Left lobe of liver (tissue), 2 donors: ENCODE data around the gene FGD6. TPM values are rescaled to one million over a fixed set of nuclear protein-coding genes. Genes with fewer than 3 reads are reported as not detected.
"Not testable (repeated sequence)": the region's sequence is repeated elsewhere in the genome, so short reads cannot be mapped to it uniquely, and the experiment has no call there.

Source experiments
- ATAC-seq: fragments of 200-7000 bp; cut with Tn5 transposase; one replicate; pipeline ENCODE4 v1.9.1; 2020; ENCODE audit warnings: mild to moderate bottlenecking, moderate library complexity
- DNase-seq: peaks from one replicate; pipeline ENCODE4 v3.0.0-alpha.2; 2020; ENCODE audit warnings: low spot score
- total RNA-seq: library from RNA; stranded (reverse); gene quantifications from one replicate; pipeline ENCODE4 v1.2.1, GENCODE V29; 2021
- donor health status: DM: no; HTN: no; CAD: no; lungs with moderate emphysema.
- donor health status: DM: no; HTN: yes; CAD: no.

FGD6 gene
- total RNA-seq: 4.7 TPM

DNA sequence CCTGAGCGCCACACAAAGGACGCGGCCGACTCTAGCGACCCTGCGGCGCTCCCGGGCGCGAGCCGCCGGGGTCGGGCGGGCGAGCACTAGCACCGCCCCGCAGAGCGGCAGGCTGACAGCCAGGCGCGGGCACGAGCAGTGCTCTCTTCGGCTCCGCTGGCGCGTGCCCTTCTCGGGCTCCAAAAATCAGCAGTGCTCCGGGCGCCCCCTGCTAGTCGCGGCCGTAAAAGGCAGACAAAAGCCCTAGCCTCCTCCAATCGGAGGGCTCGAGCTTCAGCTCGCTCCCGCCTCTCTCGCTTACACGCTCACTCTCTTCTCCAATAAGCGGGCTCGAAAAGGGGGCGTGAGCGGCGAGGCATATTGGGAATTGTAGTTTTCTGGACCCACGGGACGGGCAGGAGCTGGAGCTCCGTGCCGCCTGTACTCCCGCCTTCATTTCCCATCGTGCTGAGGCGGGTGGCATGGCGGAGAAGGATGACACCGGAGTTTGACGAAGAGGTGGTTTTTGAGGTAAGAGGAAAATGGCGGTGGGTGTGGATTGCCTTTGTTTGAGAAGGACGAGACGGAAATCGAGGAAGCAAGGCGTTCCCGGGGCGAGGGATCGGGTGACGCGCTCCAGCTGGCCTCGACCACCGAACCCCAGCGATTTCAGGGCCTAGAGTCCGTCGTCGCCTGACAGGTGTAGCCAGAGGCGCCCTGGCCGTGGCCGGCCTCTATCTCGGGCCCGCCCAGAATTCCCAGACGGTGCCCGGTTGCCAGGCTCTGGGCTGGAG, at the start of gene FGD6, which contains the start of gene VEZT:
TSS of gene FGD6 (minus strand) at position 91 of the 773 bp plus-strand sequence. CDS start 227 bp downstream, outside the sequence.
TSS of gene VEZT (plus strand) at position 431 of the 773 bp plus-strand sequence. CDS start at position 475, 44 bp downstream.
- DNase-seq: peak; percentile 99
- peak; percentile 86 for ATAC-seq

DNA sequence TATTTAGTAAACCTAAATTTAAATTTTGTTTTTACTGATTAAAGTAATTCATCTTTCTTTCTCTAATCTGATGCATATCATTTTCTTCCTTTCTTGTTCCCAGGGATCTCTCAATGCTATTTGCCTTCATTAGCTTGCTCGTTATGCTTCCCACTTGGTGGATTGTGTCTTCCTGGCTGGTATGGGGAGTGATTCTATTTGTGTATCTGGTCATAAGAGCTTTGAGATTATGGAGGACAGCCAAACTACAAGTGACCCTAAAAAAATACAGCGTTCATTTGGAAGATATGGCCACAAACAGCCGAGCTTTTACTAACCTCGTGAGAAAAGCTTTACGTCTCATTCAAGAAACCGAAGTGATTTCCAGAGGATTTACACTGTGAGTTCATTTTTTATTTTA, 49.0 kb upstream of the FGD6 start:
- no peak for ATAC-seq
- DNase-seq: no peak

DNA sequence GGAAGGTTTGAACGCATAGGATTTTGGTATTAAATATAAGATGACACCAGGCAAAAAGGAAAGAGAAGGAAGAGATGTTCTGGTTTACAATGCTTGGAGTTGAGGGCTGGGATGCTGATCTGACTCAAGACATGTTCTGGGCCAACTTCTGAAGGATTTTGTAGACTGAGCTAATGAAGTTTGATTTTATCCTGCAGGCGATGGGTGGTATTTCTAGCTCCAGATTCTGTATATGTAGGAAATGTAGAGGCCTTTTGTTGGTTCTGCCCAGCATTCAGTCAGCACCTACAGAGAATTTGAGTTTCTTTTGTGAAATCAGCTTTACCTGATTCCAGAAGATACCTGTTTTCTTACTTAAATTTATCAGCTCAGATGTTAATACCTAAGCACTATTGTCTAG, 48.5 kb upstream of the FGD6 start:
- DNase-seq: no peak
- ATAC-seq: no peak

DNA sequence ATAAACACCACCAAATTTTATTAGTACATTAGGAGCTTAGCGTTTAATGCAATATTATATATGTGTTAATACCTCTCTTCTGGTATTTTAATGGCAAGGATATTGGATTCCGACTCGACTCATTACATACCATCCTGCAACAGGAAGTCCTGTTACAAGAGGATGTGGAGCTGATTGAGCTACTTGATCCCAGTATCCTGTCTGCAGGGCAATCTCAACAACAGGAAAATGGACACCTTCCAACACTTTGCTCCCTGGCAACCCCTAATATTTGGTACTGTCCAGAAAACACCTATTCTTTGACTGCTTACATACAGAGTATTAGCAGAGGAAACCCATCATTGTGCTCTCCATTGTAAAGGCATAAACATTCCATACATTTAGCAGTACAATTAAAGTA, 45.5 kb upstream of the FGD6 start:
- ATAC-seq (peak; percentile 36), DNase-seq (no peak)

DNA sequence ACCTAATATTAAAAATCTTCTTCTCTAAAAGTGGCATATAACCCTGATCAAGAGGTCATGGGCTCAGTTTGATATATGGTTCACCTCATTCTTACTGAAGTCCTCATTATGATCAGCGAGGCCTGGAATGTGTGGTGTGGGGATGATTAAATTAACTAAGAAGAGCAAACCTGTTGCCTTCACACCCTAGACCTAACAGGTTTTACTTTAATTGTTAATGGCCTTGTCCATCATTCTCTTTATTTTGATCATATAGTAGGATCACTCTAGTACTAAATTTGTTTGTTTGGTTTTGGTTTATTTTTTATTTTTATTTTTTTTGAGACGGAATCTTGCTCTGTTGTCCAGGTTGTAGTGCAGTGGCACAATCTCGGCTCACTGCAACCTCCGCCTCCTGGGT, 43.8 kb upstream of the FGD6 start:
- DNase-seq (no peak), ATAC-seq (no peak)

DNA sequence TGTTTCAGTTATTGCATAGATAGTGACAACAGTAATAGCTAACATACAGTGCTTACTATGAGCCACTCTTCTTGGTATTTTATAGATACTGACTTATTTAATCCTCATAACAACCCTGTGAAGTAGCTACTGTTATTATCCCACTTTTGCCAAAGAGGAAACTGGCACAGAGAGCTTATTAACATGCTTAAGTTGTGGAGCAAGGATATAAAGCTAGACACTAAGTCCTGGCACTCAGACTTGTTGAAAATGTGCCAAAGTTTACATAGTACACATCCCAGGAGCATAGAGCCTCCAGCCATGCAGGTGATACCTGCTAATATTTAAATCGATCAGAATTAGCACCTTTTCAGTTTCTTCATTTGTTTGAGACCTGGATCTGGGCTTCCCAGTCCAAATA, 42.1 kb upstream of the FGD6 start:
- no peak for DNase-seq

DNA sequence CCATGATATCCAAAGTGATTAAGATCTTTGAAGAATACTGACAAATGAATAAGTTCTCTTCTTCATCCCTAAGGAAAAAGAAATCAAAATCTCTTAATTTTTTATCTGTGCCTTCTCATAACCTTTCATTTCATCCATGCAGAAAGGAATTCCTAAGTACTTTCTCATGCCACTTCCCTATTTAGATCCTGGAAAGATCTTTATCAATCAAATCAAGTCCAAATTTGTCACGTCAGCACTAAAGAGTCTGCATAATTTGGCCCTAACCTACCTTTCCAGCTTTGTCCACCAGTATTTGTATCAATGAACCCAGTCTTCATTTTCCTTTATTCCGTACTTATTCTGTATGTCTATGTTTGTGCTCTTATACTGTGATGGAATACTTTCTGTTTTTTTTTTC, 41.5 kb upstream of the FGD6 start:
- DNase-seq: no peak
- no peak for ATAC-seq

More for the DNA sequence above, 42.1 kb upstream of the FGD6 start:
- ATAC-seq: peak; percentile 81

DNA sequence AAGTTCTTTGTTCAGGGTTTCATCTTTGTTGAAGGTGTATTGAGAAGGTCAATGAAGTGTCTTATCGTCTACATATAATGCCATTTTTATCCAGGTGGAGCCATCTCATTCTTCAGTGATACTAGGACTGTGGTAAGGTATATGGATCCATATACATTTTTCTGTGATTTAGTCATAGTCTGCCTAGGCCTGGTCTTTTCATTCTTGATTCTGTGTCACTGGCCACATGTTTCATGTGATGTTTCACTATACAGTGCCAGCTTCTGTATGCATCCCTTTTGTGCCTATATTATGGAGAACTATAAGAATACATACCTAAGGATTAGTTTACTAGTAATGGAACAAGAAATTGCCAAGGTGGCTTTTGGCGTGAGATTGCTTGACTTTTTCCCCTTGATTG, 40.9 kb upstream of the FGD6 start:
- no peak for ATAC-seq
- no peak for DNase-seq

DNA sequence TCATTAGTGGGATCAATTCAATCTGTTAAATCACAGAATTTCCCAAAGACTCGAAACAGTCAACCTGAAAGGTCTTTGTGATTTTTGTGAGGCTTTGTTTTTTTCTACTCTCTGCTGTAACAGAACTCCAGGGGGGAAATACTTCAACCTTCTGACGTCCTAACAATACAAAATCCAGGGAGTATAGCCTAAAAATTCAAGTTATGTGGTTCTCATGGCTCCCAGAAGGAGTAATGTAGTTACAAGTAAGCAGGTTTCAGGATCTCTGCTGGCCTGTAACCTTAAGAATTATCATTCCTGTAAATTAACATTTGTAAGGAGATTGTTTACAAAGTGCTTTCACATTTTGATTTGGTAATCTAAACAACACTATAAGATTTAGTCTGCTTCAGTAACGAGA, 40.3 kb upstream of the FGD6 start:
- no peak for DNase-seq
- no peak for ATAC-seq

DNA sequence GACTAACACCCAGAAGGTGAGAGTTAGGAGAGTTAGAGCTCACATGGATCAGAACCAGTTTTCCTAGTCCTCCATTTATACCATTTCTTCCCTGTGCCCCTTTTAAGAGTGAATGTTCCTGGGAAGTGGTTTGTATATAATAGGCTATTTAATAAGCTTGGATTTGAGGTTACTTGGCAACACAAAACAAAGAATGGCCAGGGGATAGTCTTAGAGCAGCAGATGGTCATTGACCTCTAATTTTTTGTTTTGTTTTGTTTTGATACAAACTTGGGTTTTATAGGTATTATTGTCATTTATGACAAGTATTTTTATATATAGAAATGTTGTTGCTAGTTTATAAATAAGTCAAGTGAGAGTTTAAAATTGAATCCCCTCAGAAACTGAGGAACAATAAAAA, 36.1 kb upstream of the FGD6 start:
- ATAC-seq: no peak
- DNase-seq: no peak

DNA sequence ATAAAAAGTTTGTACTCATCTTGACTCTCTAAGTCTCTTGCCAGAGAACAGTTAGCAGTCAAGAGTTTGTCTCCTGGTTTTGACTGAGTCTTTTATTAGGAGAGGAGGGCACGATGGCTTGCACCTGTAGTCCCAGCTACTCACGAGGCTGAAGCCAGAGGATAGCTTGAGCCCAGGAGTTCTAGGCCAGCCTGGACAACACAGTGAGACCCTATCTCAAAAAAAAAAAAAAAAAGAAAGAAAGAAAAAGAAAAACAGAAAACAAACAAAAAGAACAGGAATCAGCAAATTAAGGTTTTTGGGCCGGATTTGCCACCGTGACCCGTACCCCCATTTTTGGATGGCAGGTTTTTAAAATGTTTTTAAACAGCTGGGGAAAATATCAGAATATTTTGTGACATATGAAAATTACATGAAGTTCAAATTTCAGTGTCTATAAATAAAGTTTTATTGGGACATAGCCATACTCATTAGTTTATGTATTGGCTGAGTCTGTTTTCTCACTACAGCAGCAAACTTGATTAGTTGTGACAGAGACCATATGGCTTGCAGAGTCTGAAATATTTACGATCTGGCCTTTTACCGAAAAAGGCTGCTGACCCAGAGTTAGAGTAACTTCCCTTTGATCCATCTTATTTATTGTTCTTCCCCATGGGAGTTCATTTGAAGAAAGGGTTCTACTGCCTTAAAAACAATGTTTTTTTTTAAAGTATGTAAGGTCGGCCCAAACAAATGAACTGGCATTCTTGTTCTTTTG, 31.5 kb upstream of the FGD6 start:
- DNase-seq (no peak), ATAC-seq (no peak)

DNA sequence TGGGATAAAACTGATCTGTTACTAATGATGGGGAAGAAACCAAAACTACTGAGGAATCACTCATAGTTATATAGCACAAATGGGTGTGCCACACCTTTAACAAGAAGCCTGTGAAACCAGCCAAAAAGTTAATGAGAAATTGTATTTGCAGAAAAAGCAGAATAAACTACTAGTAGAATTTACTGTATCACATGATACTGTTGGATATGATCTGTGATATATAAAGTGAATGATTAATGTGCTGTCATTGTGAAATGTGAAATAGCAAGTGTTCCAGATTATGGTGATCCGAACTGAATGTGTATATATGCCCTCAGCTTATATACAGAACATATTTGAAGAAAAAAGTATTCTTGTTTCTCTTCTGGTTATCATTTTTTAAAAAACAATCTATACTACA, 30.8 kb upstream of the FGD6 start:
- ATAC-seq (no peak), DNase-seq (no peak)

DNA sequence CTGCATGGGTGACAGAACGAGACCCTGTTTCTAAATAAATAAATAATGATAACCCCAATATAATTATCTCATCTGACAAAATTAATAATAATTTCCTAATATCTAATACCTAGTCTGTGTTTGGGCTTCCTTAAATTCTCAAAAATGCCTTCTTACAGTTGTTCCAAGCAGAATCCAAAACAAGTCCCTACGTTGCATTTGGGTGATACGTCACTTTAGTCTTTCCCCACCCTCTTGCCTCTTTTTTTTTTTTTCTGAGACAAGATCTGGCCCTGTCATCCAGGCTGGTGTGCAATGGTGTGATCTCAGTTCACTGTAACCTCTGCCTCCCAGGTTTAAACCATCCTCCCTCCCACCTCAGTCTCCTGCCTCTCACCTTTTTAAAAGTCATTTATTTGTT, 27.1 kb upstream of the FGD6 start:
- DNase-seq (no peak), ATAC-seq (no peak)

DNA sequence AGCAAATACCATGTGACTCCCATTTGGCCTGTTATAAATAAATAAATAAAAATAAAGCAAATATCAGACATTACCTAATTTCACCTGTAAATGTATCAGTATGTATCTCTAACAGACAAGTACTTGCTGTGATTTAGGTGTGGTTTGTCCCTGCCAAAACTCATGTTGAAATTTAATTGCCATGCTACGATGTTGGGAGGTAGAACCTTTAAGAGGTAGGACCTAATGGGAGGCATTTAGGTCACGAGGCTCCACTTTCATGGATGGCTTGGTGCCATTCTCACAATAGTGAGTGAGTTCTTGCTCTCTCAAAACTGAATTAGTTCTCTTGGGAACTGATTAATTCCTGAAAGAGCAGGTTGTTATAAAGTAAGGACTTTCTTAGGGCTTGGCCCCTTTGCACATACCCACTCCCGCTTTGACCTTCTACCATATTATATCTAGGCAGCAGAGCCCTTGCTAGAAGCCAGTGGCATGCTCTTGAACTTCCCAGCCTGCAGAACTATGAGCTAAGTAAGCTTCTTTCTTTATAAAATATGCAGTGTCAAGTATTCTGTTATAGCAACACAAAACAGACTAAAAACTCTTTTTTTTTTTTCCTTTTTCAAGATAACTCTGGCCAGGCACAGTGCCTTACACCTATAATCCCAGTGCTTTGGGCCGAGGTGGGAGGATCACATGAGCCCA, 26.4 kb upstream of the FGD6 start:
- DNase-seq (no peak), ATAC-seq (no peak)

DNA sequence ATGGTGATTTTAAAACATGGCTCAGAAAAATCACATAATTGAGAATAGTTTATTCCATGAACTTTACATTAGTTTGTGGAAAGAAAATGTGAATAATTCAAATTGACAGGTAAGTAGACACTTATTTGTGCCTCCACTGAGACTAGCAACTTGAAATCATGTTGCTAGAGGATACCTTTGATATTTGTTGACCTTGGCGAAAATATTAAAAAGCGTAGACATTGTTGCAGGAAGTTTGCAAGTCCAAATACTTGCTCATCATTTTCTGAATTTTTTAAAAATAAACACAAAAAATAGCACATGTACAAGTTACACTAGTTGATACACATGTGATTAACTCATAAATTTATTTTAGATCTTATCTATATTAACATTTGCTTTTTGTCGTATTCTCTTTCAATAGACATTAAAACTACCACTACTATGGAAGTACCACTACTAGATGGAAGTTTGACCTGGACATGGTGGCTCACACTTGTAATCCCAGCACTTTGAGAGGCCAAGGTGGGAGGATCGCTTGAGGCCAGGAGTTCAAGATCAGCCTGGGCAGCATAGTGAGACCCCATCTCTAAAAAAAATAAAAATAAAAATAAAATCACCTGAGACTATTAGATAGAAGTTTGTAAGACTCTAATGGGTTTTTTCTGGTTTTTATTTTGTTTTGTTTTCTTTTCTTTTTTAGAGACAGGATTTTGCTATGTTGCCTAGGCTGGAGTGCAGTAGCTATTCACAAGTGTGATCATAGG, 24.7 kb upstream of the FGD6 start:
- DNase-seq (no peak), ATAC-seq (no peak)

DNA sequence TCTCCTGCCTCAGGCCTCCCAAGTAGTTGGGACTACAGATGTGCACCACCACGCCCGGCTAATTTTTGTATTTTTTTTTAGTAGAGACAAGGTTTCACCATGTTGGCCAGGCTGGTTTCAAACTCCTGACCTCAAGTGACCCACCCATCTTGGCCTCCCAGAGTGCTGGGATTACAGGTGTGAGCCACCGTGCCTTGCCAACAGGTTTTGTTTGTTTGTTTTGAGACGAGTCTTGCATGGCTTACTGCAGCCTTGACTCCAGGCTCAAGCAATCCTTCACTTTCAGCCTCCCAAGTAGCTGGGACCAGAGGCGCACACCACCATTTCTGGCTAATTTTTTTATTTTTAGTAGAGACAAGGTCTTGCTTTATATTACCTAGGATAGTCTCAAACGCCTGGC, 23.9 kb upstream of the FGD6 start:
- not testable (repeated sequence) for DNase-seq, ATAC-seq

DNA sequence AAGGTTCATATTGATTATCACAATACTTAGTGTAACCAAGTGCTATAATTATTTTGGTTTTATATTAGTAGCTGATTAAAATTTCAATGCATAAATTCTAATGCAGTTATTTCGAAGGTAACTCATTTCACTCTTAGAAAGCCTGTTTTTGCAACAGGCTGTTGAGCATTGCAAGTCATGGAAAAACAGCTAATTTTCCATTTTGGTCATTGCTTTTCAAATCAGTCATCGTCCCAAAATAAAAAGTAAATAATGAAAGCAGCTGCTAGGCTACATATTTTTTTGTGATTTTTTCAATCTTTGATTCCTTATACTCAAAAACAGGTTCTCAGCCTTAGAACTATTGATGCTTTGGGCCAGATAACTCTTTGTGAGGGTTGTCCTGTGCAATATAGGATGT, 23.3 kb upstream of the FGD6 start:
- DNase-seq (no peak), ATAC-seq (no peak)

DNA sequence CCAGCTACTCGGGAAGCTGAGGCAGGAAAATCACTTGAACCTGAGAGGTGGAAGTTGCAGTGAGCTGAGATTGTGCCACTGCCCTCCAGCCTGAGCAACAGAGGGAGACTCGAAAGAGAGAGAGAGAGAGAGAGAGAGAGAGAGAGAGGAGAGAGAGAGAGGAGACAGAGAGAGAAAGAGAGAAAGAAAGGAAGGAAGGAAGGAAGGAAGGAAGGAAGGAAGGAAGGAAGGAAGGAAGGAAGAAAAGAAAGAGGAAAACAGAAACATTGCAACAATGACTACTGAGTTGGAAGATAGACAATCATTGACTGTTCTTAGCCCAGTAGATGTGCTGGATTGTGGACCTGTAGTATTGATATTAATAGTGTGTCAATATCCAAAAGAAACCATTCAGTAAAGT, 22.6 kb upstream of the FGD6 start:
- peak; percentile 56 for ATAC-seq
- not testable (repeated sequence) for DNase-seq

DNA sequence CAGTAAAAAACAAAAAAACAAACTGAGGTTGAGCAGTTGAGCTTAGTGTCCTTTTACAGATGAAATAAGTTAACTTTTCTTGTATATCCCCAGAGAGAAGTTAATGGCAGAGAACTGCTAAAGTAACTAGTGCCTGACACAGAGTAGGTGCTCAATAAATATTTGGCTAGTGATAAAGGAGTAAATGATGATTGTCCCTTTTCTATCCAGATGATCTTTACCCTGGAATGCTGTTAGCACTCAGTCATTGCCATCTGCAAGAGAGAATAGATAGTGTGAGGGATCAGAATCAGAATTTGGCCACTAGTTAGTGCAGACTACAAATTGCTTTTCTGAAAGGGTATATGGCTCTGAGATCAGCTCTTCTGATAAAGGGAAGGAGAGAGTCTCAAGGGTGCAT, 21.9 kb upstream of the FGD6 start:
- peak; percentile 83 for ATAC-seq
- DNase-seq: no peak

DNA sequence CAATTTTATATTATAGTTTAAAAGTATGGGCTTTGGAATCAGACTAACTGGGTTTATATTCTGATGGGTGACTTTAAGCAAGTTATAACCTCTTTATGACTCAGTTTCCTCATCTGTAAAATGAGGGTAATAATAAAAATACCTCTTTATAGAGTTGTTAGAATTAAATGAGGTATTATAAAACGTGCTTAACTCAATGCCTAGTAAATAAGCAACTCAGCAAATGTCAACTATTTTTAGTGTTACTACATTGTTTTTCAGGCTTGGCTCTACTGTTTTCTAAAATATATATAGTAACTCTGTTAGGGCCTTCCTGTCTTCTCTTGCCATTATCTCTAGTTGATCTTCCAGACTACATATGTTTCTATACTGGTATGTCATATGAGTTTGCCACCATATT, 20.9 kb upstream of the FGD6 start:
- DNase-seq (no peak), ATAC-seq (no peak)

DNA sequence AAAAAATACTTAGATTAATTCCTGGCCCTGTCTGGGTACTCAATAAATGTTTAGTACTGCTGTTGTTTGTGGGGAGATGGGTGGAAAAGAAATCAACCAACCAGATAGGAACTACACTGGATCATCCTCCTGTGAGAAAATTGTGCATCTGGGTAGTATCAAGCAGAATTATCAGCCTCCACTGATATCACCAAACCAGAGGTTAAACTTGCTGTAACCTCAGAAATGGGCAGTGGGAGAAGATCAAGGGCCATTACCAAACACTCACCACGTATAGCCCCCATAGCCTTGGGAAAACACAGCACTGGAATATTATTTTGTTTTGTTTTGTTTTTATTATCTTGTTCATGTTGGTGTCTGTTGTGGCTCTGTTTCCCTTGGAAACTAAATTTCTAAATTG, 20.0 kb upstream of the FGD6 start:
- DNase-seq (no peak), ATAC-seq (no peak)
